PC-9 (cell line): ENCODE data around the gene TMEM109. TPM values are rescaled to one million over a fixed set of nuclear protein-coding genes. Genes with fewer than 3 reads are reported as not detected.

Experiments used
- BruUV-seq: library from RNA; stranded (reverse); fragments of 400-500 nt; replicated peaks from 2 replicates; lab custom pipeline; 2021; lab: Mats Ljungman, UMichigan
- CTCF ChIA-PET: fragments of 300-600 bp; sonication (Branson Sonifier 250); formaldehyde crosslinking; loops from one replicate; lab custom pipeline; 2022; ENCODE audit warnings: antibody characterized with exemption; lab: Charles Lee
- POLR2A ChIA-PET: fragments of 300-600 bp; sonication (Branson Sonifier 250); formaldehyde crosslinking; loops from one replicate; lab custom pipeline; 2022; ENCODE audit warnings: antibody characterized with exemption; ENCODE audit not compliant: unreplicated experiment; lab: Charles Lee
- DNase-seq, 2 experiments: peaks; one replicate each; pipeline versions ENCODE4 v3.0.0 to v3.0.0-alpha.2; 2015 to 2022; ENCODE audit warnings: mixed read lengths in 1 of 2
- H2AFZ ChIP-seq: fragments of 200-600 bp; sonication (generic); 2 replicates; pipeline ENCODE4 v1.8.1; 2017; ENCODE audit warnings: antibody characterized with exemption
- H3F3A ChIP-seq: fragments of 200-600 bp; sonication (generic); 2 replicates; pipeline ENCODE4 v1.8.1; 2017; ENCODE audit warnings: antibody characterized with exemption, mild to moderate bottlenecking, low read depth; ENCODE audit not compliant: insufficient read depth
- H3K27ac ChIP-seq: fragments of 200-600 bp; sonication (generic); 2 replicates; pipeline ENCODE4 v1.6.1; 2016; ENCODE audit warnings: mixed run types
- H3K27me3 ChIP-seq: fragments of 200-600 bp; sonication (generic); 2 replicates; pipeline ENCODE4 v1.6.1; 2016; ENCODE audit warnings: low read depth, mixed run types; ENCODE audit not compliant: insufficient read depth
- H3K36me3 ChIP-seq: fragments of 200-600 bp; sonication (generic); 2 replicates; pipeline ENCODE4 v1.6.1; 2016; ENCODE audit warnings: low read depth, mixed run types
- H3K4me1 ChIP-seq: fragments of 200-600 bp; sonication (generic); replicated peaks from 2 replicates; pipeline ENCODE4 v1.6.1; 2016; ENCODE audit warnings: mixed run types; ENCODE audit not compliant: insufficient read depth
- H3K4me2 ChIP-seq: fragments of 200-600 bp; sonication (generic); 2 replicates; pipeline ENCODE4 v1.6.1; 2017; ENCODE audit warnings: mixed run types
- H3K4me3 ChIP-seq: fragments of 200-600 bp; sonication (generic); 2 replicates; pipeline ENCODE4 v1.6.1; 2016; ENCODE audit warnings: mixed run types
- H3K79me2 ChIP-seq: fragments of 200-600 bp; sonication (generic); 2 replicates; pipeline ENCODE4 v1.6.1; 2017; ENCODE audit warnings: low read depth, mixed run types
- H3K9me2 ChIP-seq: fragments of 200-600 bp; sonication (generic); 2 replicates; pipeline ENCODE4 v1.8.1; 2017; ENCODE audit warnings: mild to moderate bottlenecking; ENCODE audit not compliant: insufficient read depth
- H3K9me3 ChIP-seq: fragments of 200-600 bp; sonication (generic); 2 replicates; pipeline ENCODE4 v1.8.1; 2016; ENCODE audit warnings: low read depth; ENCODE audit not compliant: insufficient read depth
- H4K20me1 ChIP-seq: fragments of 200-600 bp; sonication (generic); 2 replicates; pipeline ENCODE4 v1.8.1; 2017; ENCODE audit not compliant: insufficient read depth
- CTCF ChIP-seq: fragments of 200-600 bp; sonication (generic); conservative IDR thresholded peaks from 2 replicates; pipeline ENCODE4 v1.6.1; 2017; ENCODE audit warnings: mixed run types, antibody characterized with exemption, mild to moderate bottlenecking, moderate library complexity
- EZH2 ChIP-seq: fragments of 200-600 bp; sonication (generic); IDR thresholded peaks from 2 replicates; pipeline ENCODE4 v1.8.0; 2017; ENCODE audit warnings: antibody characterized with exemption, low read depth
- intact Hi-C: fragments of 100-400 bp; cut with micrococcal nuclease; formaldehyde crosslinking; loops from one replicate; pipeline ENCODE4 v1.10.0; 2022; ENCODE audit not compliant: unreplicated experiment
- total RNA-seq: library from RNA; stranded (reverse); gene quantifications from 2 replicates; pipeline ENCODE4 v1.2.3, GENCODE V29; 2021

The TMEM109 gene
- total RNA-seq, 1 experiment from 2014 or later, result 105 TPM

GRCh38 chr11:60910281-60910687, 3.7 kb upstream of the TMEM109 start:
- Histone ChIP-seq H3K27me3 (peaks cover 27% of the 10 kb centered on the region; the same call in 1 of the 2 replicates), H3K9me3 (no peaks in the 10 kb centered on the region), H3K36me3 (no peaks in the 10 kb centered on the region), H3K4me1 (peaks cover 21% of the 10 kb centered on the region), H3K79me2 (peaks cover 22% of the 10 kb centered on the region), H4K20me1 (peaks cover 1% of the 10 kb centered on the region; the same call in 1 of the 2 replicates), H2AFZ (no peak overlapping the region), H3F3A (peaks cover 18% of the 10 kb centered on the region), H3K4me3 (no peak overlapping the region), H3K27ac (no peak overlapping the region), H3K9me2 (no peaks in the 10 kb centered on the region), H3K4me2 (no peak overlapping the region)
- ChIA-PET CTCF (no interaction called here), POLR2A (no interaction called here)
- DNase-seq, result no peak
- no TSS peak for BruUV-seq
- TF ChIP-seq EZH2 (no peak), CTCF (no peak)
- intact Hi-C loops, result no loop called here

GRCh38 chr11:60910711-60911380, 3.1 kb upstream of the TMEM109 start:
- no peak overlapping the region for H2AFZ ChIP-seq
- H3K27me3 ChIP-seq, result peaks cover 27% of the 10 kb centered on the region; the same call in 1 of the 2 replicates
- no peaks in the 10 kb centered on the region for H3K9me2 ChIP-seq
- peaks cover 19% of the 10 kb centered on the region for H3K79me2 ChIP-seq
- no peak overlapping the region for H3K4me3 ChIP-seq
- H3K9me3 ChIP-seq, result no peaks in the 10 kb centered on the region
- H3F3A ChIP-seq, result peaks cover 17% of the 10 kb centered on the region
- POLR2A ChIA-PET, result no interaction called here
- no TSS peak for BruUV-seq
- H4K20me1 ChIP-seq, result no peaks in the 10 kb centered on the region; the same call in 1 of the 2 replicates
- peaks cover 23% of the 10 kb centered on the region for H3K4me1 ChIP-seq
- no peak for DNase-seq
- intact Hi-C loops, result no loop called here
- H3K36me3 ChIP-seq, result no peaks in the 10 kb centered on the region
- CTCF ChIA-PET, result no interaction called here
- no peak overlapping the region for H3K27ac ChIP-seq
- TF ChIP-seq EZH2, result no peak
- no peak for TF ChIP-seq CTCF
- H3K4me2 ChIP-seq, result no peak overlapping the region

DNA sequence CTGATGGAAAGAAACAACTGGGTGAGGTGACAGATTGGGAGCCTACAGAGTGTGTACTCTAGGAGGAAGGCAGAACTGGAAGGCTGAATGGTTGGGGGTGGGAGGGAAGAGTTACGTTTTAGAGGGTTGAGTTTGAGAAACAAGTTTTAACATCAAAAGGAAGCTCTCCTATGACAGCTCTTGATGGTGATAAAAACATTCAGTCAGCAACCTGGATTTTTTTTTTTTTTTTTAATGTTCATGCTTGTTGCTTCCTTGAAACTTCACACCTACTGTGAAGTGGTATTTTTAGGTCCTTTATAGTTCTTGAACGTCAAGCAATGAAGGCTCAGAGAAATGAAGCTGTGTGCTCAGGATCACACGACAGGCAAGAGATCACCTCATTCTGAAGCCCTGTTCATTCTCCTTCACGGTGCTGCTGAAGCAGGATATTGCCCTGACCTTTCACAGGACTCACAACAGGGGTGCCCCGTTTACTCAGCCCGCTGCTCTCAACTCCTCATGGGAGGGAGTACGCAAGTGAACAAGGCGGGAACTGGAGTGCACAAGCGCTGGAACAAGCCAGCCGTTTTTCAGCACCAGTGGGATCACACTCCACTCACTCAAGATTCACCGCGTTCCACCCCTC, 1.6 kb upstream of the TMEM109 start:
- Histone ChIP-seq H2AFZ (no peak overlapping the region), H3K9me2 (no peaks in the 10 kb centered on the region), H3K79me2 (peaks cover 29% of the 10 kb centered on the region), H3K36me3 (no peaks in the 10 kb centered on the region), H4K20me1 (no peaks in the 10 kb centered on the region; the same call in 1 of the 2 replicates), H3K4me1 (peaks cover 32% of the 10 kb centered on the region), H3K9me3 (no peaks in the 10 kb centered on the region), H3K4me3 (no peak overlapping the region), H3K4me2 (no peak overlapping the region), H3F3A (peaks cover 14% of the 10 kb centered on the region), H3K27ac (no peak overlapping the region), H3K27me3 (peaks cover 27% of the 10 kb centered on the region; the same call in 1 of the 2 replicates)
- no peak for TF ChIP-seq CTCF
- no peak for TF ChIP-seq EZH2
- DNase-seq, result no peak
- no TSS peak for BruUV-seq
- POLR2A ChIA-PET, result interaction anchor here (0.6 to 0.7 kb wide), 3 partner anchors 37 to 517 kb away, joined by 3 to 9 read pairs (median 5); no protein-coding TSS in a partner anchor
- CTCF ChIA-PET, result interaction anchor here (0.6 to 0.7 kb wide), 3 partner anchors 9 to 11 kb away, joined by 3 read pairs; no protein-coding TSS in a partner anchor
- intact Hi-C loops, result no loop called here
